HCT116 (cell line): ENCODE results near the gene CD300LB. TPM values are rescaled to one million over a fixed set of nuclear protein-coding genes. Genes with fewer than 3 reads are reported as not detected.
"Not testable (repeated sequence)": the region's sequence is repeated elsewhere in the genome, so short reads cannot be mapped to it uniquely, and the experiment has no call there.

Experiments
- ATAC-seq: fragments of 200-7000 bp; cut with Tn5 transposase; 2 replicates; pipeline ENCODE4 v1.9.1; 2020; ENCODE audit warnings: mild to moderate bottlenecking, moderate library complexity
- BruUV-seq: library from RNA; stranded (reverse); fragments of 400-500 nt; replicated peaks from 2 replicates; lab custom pipeline; 2021; lab: Mats Ljungman, UMichigan
- CTCF ChIA-PET: fragments of 300-600 bp; sonication (Branson Sonifier 250); formaldehyde crosslinking; loops from one replicate; lab custom pipeline; 2021; ENCODE audit warnings: antibody characterized with exemption; lab: Charles Lee
- POLR2A ChIA-PET: fragments of 300-600, 350-600 bp; sonication (Branson Sonifier 250); formaldehyde crosslinking; loops from one replicate; lab custom pipeline; 2021; ENCODE audit warnings: antibody characterized with exemption; lab: Charles Lee
- RAD21 ChIA-PET, 2 experiments: fragments of 300-600 bp; sonication (Branson Sonifier 250); formaldehyde crosslinking; loops; one replicate each; lab custom pipeline; 2023; ENCODE audit warnings: low total read pairs in 2 of 2; ENCODE audit not compliant: uncharacterized antibody in 2 of 2, unreplicated experiment in 2 of 2, low non-redundant PET in 1 of 2; lab: Charles Lee
- DNase-seq: peaks from one replicate; pipeline ENCODE4 v3.0.0-alpha.2; 2010; ENCODE audit warnings: low read depth, low spot score
- H2AFZ ChIP-seq: fragments of 200-600 bp; shearing (Covaris generic), sonication (generic); 2 replicates; pipeline ENCODE4 v1.6.1; 2017; ENCODE audit warnings: low read depth, mixed run types, mixed read lengths, antibody characterized with exemption, low read length; ENCODE audit not compliant: poor library complexity, severe bottlenecking
- H3K27ac ChIP-seq: 2 replicates; pipeline ENCODE4 v1.5.1; 2012; ENCODE audit warnings: low read depth, low read length
- H3K27me3 ChIP-seq: fragments of 200-600 bp; sonication (generic); 2 replicates; pipeline ENCODE4 v1.6.1; 2016; ENCODE audit warnings: mixed run types, low read length, mixed read lengths; ENCODE audit not compliant: insufficient read depth
- H3K36me3 ChIP-seq, 2 experiments: fragments of 200-500 bp in 1 of 2; fragments of 200-600 bp in 1 of 2; sonication (Bioruptor generic) in 1 of 2; sonication (generic) in 1 of 2; 2 replicates each; pipeline versions ENCODE4 v1.5.1 to v1.6.1; 2014 to 2016; ENCODE audit warnings: low read length in 2 of 2, inconsistent platforms in 1 of 2, mixed read lengths in 1 of 2, mixed run types in 1 of 2; ENCODE audit not compliant: insufficient read depth in 2 of 2, control insufficient read depth in 1 of 2
- H3K4me1 ChIP-seq, 2 experiments: fragments of 200-600 bp in 1 of 2; sonication (generic) in 1 of 2; 2 replicates each; pipeline versions ENCODE4 v1.5.1 to v1.6.1; 2012 to 2017; ENCODE audit warnings: low read length in 2 of 2, inconsistent platforms in 1 of 2, mild to moderate bottlenecking in 1 of 2, mixed read lengths in 1 of 2, mixed run types in 1 of 2, moderate library complexity in 1 of 2; ENCODE audit not compliant: insufficient read depth in 2 of 2, control insufficient read depth in 1 of 2
- H3K4me2 ChIP-seq: fragments of 200-600 bp; sonication (generic); 2 replicates; pipeline ENCODE4 v1.6.1; 2017; ENCODE audit warnings: mixed run types, low read length, mixed read lengths
- H3K4me3 ChIP-seq, 2 experiments: fragments of 200-600 bp in 1 of 2; sonication (generic) in 1 of 2; replicated peaks in 1 of 2; 2 replicates each; pipeline ENCODE4 v1.5.1; 2011 to 2016; ENCODE audit warnings: low read length in 2 of 2, control low read depth in 1 of 2, low read depth in 1 of 2, mild to moderate bottlenecking in 1 of 2, mixed read lengths in 1 of 2, mixed run types in 1 of 2
- H3K79me2 ChIP-seq: fragments of 200-600 bp; sonication (generic); 2 replicates; pipeline ENCODE4 v1.6.1; 2017; ENCODE audit warnings: mild to moderate bottlenecking, mixed run types, low read length, moderate library complexity, mixed read lengths; ENCODE audit not compliant: insufficient read depth
- H3K9ac ChIP-seq: fragments of 200-600 bp; sonication (generic); 2 replicates; pipeline ENCODE4 v1.6.1; 2016; ENCODE audit warnings: low read length, mixed read lengths
- H3K9me2 ChIP-seq: fragments of 200-600 bp; sonication (generic), shearing (Covaris generic); 2 replicates; pipeline ENCODE4 v1.6.1; 2017; ENCODE audit warnings: mixed run types, mild to moderate bottlenecking, moderate library complexity; ENCODE audit not compliant: insufficient read depth
- H3K9me3 ChIP-seq, 2 experiments: fragments of 200-500 bp in 1 of 2; fragments of 200-600 bp in 1 of 2; sonication (Bioruptor generic) in 1 of 2; sonication (generic) in 1 of 2; 2 replicates each; pipeline ENCODE4 v1.6.1; 2014 to 2017; ENCODE audit warnings: low read length in 2 of 2, mixed read lengths in 2 of 2, inconsistent platforms in 1 of 2, low read depth in 1 of 2, mild to moderate bottlenecking in 1 of 2, mixed run types in 1 of 2, moderate library complexity in 1 of 2; ENCODE audit not compliant: control insufficient read depth in 1 of 2, insufficient read depth in 1 of 2
- H4K20me1 ChIP-seq: fragments of 200-600 bp; sonication (generic), shearing (Covaris generic); 2 replicates; pipeline ENCODE4 v1.6.1; 2017; ENCODE audit warnings: mixed run types, mild to moderate bottlenecking, moderate library complexity; ENCODE audit not compliant: insufficient read depth
- CBX3 ChIP-seq: IDR thresholded peaks from 2 replicates; pipeline ENCODE4 v1.6.1; 2012; ENCODE audit warnings: low read depth
- ELF1 ChIP-seq: IDR thresholded peaks from 2 replicates; pipeline ENCODE4 v1.6.1; 2012; ENCODE audit warnings: low read depth, borderline replicate concordance
- EZH2 ChIP-seq: fragments of 200-600 bp; sonication (generic); IDR thresholded peaks from 2 replicates; pipeline ENCODE4 v1.6.1; 2017; ENCODE audit warnings: antibody characterized with exemption, mixed run types
- JUND ChIP-seq: IDR thresholded peaks from 2 replicates; pipeline ENCODE4 v1.6.1; 2012
- SIN3A ChIP-seq: IDR thresholded peaks from 2 replicates; pipeline ENCODE4 v1.6.1; 2012; ENCODE audit warnings: low read depth
- SRF ChIP-seq: IDR thresholded peaks from 2 replicates; pipeline ENCODE4 v1.6.1; 2012; ENCODE audit warnings: low read depth
- ZFX ChIP-seq: fragments of 450-650 bp; IDR thresholded peaks from 2 replicates; pipeline ENCODE4 v1.6.1; 2017
- intact Hi-C: fragments of 100-400 bp; cut with micrococcal nuclease; formaldehyde crosslinking; loops from 2 replicates; pipeline ENCODE4 v1.10.0; 2022
- total RNA-seq: library from RNA; stranded (reverse); gene quantifications from one replicate; pipeline ENCODE4 v1.2.1, GENCODE V29; 2021; ENCODE audit not compliant: unreplicated experiment
- TF ChIP-seq, protein P1 (sequence below): IDR thresholded peaks from 2 replicates; pipeline ENCODE4 v1.6.1; 2012
- TF ChIP-seq, protein P2 (sequence below): IDR thresholded peaks from 2 replicates; pipeline ENCODE4 v1.6.1; 2012

Gene CD300LB
- total RNA-seq, 1 experiment from 2014 or later: not detected

DNA sequence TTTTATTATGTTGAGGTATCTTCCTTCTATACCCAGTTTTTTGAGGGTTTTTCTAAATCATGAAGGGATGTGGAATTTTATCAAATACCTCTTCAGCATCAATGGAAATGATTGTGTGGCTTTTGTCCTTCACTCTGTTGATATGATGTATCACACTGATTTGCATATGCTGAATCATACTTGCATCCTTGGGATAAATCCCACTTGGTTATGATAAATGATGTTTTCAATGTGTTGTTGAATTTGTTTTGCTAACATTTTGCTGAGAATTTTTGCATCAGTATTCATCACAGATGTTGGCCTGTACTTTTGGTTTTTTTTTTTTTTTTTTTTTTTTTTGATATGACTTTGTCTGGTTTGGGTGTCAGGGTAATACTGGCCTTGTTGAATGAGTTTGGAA, 23.1 kb downstream of the CD300LB start (continued):
- TF ChIP-seq CBX3: no peak
- TF ChIP-seq ZFX: no peak
- TF ChIP-seq EZH2: no peak
- TF ChIP-seq, protein P1, sequence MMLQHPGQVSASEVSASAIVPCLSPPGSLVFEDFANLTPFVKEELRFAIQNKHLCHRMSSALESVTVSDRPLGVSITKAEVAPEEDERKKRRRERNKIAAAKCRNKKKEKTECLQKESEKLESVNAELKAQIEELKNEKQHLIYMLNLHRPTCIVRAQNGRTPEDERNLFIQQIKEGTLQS: no peak

DNA sequence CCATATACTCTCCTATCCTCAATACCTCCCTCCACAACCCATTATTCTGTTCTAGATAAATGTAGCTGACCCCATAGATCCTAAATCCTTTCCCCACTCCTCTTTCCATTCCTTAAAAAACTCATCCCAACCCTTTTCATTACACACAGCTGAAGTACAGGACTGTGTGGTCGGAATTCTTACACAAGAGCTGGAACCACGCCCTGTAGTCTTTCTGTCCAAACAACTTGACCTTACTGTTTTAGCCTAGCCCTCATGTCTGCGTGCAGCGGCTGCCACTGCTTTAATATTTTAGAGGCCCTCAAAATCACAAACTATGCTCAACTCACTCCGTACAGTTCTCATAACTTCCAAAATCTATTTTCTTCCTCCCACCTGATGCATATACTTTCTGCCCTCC, 27.3 kb downstream of the CD300LB start:
- H3K9ac ChIP-seq, H3K4me3 ChIP-seq, H3K79me2 ChIP-seq, BruUV-seq, H3K27me3 ChIP-seq, H2AFZ ChIP-seq, H3K4me1 ChIP-seq, H3K27ac ChIP-seq, H3K9me3 ChIP-seq, CTCF ChIA-PET, H4K20me1 ChIP-seq, H3K36me3 ChIP-seq, ATAC-seq, intact Hi-C loops, RAD21 ChIA-PET, DNase-seq, POLR2A ChIA-PET, H3K4me2 ChIP-seq, H3K9me2 ChIP-seq: not testable (repeated sequence)

DNA sequence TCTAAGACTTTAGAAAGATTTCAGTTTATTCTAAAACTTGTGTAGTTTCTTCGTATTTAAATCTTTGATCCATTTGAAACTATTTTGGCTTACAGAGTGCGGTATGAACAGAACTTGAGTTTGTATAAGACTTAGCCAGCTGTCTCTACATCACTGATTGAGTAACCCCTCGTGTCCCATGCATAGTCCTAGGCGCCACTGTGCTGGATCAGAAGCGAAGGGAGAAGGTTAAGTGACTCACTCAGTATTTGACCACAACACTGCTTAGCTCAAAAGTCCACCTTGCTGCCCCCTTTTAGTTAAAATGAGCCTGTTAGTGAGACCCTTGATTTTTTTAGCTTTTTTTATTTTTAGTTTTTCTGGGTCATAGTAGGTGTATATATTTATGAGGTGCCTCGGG, 28.4 kb downstream of the CD300LB start:
- ATAC-seq (no peak), DNase-seq (no peak)
- no peak overlapping the region for H3K4me2 ChIP-seq
- no peaks in the 10 kb centered on the region for H3K79me2 ChIP-seq
- H3K27ac ChIP-seq: no peak overlapping the region
- H3K27me3 ChIP-seq: 0 out of 2 replicates have a peak, but pooled peaks cover 4% of the 10 kb centered on the region
- no peaks in the 10 kb centered on the region for H4K20me1 ChIP-seq
- ChIA-PET RAD21 (no interaction called here), POLR2A (no interaction called here), CTCF (interaction anchor here (0.6 to 1.6 kb wide), 2 partner anchors 135 to 140 kb away, joined by 3 to 4 read pairs; no protein-coding TSS in a partner anchor)
- H3K9me2 ChIP-seq: no peaks in the 10 kb centered on the region
- H3K36me3 ChIP-seq: no peaks in the 10 kb centered on the region
- H3K4me1 ChIP-seq: no peaks in the 10 kb centered on the region
- H3K9me3 ChIP-seq: no peaks in the 10 kb centered on the region
- intact Hi-C loops: no loop called here
- H2AFZ ChIP-seq: no peak overlapping the region
- no peak overlapping the region for H3K4me3 ChIP-seq
- TF ChIP-seq SRF (no peak), ELF1 (no peak), SIN3A (no peak), JUND (no peak)
- TF ChIP-seq, protein P2, sequence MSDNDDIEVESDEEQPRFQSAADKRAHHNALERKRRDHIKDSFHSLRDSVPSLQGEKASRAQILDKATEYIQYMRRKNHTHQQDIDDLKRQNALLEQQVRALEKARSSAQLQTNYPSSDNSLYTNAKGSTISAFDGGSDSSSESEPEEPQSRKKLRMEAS: no peak
- no TSS peak for BruUV-seq
- H3K9ac ChIP-seq: no peak overlapping the region
